Central memory CD8-positive, alpha-beta T cell (primary cell): ENCODE results near the gene NDST1.

ENCODE experiments used
- ATAC-seq: fragments of 150-1000 bp; cut with Tn5 transposase; replicated peaks from 2 replicates; pipeline ENCODE4 v1.10.0; 2022; ENCODE audit warnings: mild to moderate bottlenecking, moderate FRiP score, moderate number of reproducible peaks; ENCODE audit not compliant: poor library complexity, severe bottlenecking; ENCODE audit errors: extremely low read depth
- DNase-seq, 2 donors: peaks; one replicate each; pipeline ENCODE4 v3.0.0; 2021; ENCODE audit warnings: low spot score in 2 of 2
- H3K27ac Mint-ChIP-seq: one replicate; pipeline ENCODE4 v1.8.0; 2022; ENCODE audit warnings: low read depth, mild to moderate bottlenecking, moderate library complexity, mixed read lengths
- H3K27me3 Mint-ChIP-seq: one replicate; pipeline ENCODE4 v1.8.0; 2022; ENCODE audit warnings: mixed read lengths
- H3K36me3 Mint-ChIP-seq: one replicate; pipeline ENCODE4 v1.8.0; 2022; ENCODE audit warnings: mild to moderate bottlenecking, moderate library complexity, mixed read lengths; ENCODE audit not compliant: insufficient read depth
- H3K4me1 Mint-ChIP-seq: one replicate; pipeline ENCODE4 v1.8.0; 2022; ENCODE audit warnings: mixed read lengths
- H3K4me3 Mint-ChIP-seq: one replicate; pipeline ENCODE4 v1.8.0; 2022; ENCODE audit warnings: mild to moderate bottlenecking, moderate library complexity, mixed read lengths
- H3K9me3 Mint-ChIP-seq: one replicate; pipeline ENCODE4 v1.8.0; 2022; ENCODE audit warnings: mixed read lengths

Gene NDST1

DNA sequence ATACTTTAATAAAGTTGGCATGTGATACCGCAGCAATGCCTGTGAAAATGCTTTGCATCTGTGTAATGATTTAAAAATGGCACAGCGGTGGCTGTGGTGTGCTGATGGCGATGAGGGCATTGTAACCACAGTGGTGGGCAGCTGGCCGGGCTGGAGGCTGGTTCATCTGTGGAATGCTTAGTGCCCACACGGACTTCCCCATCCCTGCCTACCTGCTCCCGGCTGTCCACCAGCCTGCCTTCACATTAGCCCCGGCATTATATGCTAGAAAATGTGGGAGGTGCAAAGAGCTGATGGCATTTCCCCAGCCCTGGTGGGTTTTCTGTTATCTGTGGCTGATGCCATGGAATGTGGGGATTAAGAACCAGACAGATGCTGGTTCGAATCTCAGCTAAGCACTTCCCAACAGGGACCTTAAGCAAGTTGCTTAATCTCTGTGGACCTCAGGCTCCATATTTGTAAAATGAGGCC, 2.9 kb upstream of the NDST1 start:
- DNase-seq, result no peak
- no peak for ATAC-seq
- H3K4me3 Mint-ChIP-seq, result no peak overlapping the region
- no peak overlapping the region for H3K27ac Mint-ChIP-seq
- no peaks in the 10 kb centered on the region for H3K36me3 Mint-ChIP-seq
- peaks cover 8% of the 10 kb centered on the region for H3K27me3 Mint-ChIP-seq
- no peaks in the 10 kb centered on the region for H3K9me3 Mint-ChIP-seq
- H3K4me1 Mint-ChIP-seq, result no peaks in the 10 kb centered on the region

DNA sequence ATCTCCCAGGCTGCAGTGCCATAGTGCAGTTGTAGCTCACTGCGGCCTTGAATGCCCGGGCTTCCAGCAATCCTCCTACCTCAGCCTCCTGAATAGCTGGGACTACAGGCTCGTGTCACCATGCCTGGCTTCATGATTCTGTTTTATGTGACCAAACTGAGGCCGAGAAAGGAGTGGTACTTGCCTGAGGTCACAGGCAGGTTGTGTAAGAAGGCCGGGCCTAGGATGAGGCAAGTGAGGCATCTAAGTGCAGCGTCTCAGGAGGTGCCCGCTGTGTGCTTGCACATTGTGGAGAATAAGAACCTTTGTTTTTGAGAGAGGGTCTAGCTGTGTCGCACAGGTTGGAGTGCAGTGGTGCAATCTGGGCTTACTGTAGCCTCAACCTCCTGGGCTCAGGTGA, 2.1 kb upstream of the NDST1 start:
- no peaks in the 10 kb centered on the region for H3K4me1 Mint-ChIP-seq
- H3K27me3 Mint-ChIP-seq, result peaks cover 8% of the 10 kb centered on the region
- DNase-seq (no peak), ATAC-seq (no peak)
- no peak overlapping the region for H3K27ac Mint-ChIP-seq
- no peaks in the 10 kb centered on the region for H3K9me3 Mint-ChIP-seq
- no peaks in the 10 kb centered on the region for H3K36me3 Mint-ChIP-seq
- H3K4me3 Mint-ChIP-seq, result no peak overlapping the region

DNA sequence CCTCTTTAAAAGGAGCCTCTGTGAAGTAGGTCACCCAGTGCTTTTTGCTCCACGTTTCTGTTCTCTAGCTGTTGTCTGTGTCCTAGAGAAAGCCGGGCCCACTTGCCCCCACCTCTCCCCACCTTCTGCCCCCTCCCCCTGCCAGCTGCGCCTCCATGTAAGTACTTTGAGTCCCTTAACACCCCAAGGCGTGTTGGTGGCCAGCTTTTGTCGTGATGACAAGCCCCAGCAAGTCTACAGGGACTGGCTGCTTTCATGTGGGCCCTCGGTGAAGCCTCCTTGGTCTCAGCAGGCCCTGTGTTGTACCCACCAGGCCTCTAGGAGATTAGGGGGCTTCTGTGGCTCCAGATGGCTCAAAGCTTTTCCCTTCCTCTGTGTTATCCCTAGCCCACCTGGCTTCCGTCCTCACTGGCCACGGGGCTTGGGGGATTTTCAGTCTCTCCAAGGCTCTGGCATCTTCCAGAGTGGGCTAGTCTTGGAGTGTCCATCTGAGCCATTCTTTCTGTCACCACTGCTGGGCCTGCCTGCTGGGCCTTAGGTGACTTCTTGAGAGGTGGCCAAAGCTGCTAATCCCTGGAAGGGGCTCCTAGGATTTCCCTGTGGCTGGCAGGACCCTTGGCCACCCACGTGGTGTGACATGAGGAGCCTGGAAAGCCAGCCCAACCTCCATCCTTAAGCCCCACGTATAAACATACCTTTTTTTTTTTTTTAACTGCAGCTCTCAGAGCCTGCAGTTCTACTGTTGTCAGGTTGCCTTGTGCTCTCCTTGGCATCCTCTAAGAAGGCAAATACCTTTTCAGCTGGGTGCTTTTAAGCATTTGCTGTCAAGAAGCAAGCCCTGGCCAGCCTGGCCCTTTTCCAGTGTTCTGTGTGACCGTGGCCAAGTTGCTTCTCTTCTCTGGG, 1.1 kb upstream of the NDST1 start:
- no peak for DNase-seq
- Mint-ChIP-seq H3K36me3 (no peaks in the 10 kb centered on the region), H3K4me1 (no peaks in the 10 kb centered on the region), H3K27me3 (no peaks in the 10 kb centered on the region), H3K4me3 (no peak overlapping the region), H3K9me3 (no peaks in the 10 kb centered on the region), H3K27ac (no peak overlapping the region)
- no peak for ATAC-seq

DNA sequence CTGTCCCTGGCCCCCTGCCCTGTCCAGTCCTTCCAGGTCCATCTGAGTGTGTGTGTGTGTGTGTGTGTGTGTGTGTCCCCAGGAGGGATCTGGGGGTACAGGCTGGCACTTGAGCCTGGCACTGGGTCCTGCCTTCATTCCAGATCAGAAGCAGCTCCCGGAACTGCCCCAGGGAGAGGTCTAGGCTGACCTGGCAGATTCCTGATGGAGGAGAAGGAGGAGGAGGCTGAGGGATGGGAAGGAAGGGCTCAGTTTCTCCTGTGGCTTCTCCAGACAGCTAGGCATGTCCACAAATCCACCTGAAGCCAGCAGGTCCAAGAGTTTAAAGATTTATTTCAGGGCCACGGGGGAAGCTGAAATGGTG, 328 bp downstream of the NDST1 start:
- DNase-seq (no peak), ATAC-seq (no peak)
- H3K4me1 Mint-ChIP-seq, result no peaks in the 10 kb centered on the region
- no peak overlapping the region for H3K4me3 Mint-ChIP-seq
- no peak overlapping the region for H3K27ac Mint-ChIP-seq
- no peaks in the 10 kb centered on the region for H3K36me3 Mint-ChIP-seq
- no peaks in the 10 kb centered on the region for H3K27me3 Mint-ChIP-seq
- H3K9me3 Mint-ChIP-seq, result no peaks in the 10 kb centered on the region

DNA sequence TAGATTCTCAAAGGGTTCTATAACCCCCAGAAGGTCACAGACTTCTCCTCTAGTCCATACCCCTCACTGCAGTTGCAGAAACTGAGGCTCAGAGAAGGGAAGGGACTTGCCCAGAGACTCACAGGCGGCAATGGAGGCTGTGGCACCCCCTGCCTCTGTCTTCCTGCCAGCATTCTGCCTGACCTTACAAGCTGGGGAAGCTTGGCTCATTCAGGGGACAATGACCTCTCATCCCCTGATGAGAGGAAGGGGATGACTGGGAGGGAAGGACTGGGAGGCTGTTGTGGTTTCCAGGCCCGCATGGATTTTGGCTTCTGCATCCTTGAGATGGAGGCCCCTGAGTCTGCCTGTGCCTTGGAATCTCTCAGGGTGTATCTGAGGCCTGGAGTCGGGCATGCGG, 897 bp downstream of the NDST1 start:
- Mint-ChIP-seq H3K27ac (no peak overlapping the region), H3K4me1 (no peaks in the 10 kb centered on the region), H3K9me3 (no peaks in the 10 kb centered on the region), H3K4me3 (no peak overlapping the region), H3K36me3 (no peaks in the 10 kb centered on the region), H3K27me3 (no peaks in the 10 kb centered on the region)
- ATAC-seq, result no peak
- DNase-seq, result no peak

DNA sequence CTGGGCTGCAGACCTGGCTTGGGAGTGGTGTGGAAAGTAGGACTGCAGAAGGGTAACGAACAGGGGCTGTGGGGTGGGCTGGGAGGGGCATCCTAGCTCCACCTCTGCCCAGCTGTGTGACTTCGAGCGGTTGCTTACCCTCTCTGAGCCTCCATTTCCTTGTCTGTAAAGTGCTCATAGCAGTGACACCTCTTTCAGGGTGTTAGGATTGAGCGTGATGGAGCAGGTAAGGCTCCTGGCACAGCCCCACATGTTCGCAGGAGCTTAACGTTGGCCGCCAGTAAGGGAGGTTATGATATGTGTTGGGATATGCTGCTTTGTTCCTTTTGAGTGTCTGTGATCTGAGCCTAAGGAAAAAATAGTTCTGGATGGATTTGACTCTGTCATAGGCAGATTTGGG, 2.1 kb downstream of the NDST1 start:
- no peaks in the 10 kb centered on the region for H3K36me3 Mint-ChIP-seq
- no peaks in the 10 kb centered on the region for H3K27me3 Mint-ChIP-seq
- no peaks in the 10 kb centered on the region for H3K4me1 Mint-ChIP-seq
- DNase-seq (no peak), ATAC-seq (no peak)
- H3K9me3 Mint-ChIP-seq, result no peaks in the 10 kb centered on the region
- H3K27ac Mint-ChIP-seq, result no peak overlapping the region
- H3K4me3 Mint-ChIP-seq, result no peak overlapping the region

DNA sequence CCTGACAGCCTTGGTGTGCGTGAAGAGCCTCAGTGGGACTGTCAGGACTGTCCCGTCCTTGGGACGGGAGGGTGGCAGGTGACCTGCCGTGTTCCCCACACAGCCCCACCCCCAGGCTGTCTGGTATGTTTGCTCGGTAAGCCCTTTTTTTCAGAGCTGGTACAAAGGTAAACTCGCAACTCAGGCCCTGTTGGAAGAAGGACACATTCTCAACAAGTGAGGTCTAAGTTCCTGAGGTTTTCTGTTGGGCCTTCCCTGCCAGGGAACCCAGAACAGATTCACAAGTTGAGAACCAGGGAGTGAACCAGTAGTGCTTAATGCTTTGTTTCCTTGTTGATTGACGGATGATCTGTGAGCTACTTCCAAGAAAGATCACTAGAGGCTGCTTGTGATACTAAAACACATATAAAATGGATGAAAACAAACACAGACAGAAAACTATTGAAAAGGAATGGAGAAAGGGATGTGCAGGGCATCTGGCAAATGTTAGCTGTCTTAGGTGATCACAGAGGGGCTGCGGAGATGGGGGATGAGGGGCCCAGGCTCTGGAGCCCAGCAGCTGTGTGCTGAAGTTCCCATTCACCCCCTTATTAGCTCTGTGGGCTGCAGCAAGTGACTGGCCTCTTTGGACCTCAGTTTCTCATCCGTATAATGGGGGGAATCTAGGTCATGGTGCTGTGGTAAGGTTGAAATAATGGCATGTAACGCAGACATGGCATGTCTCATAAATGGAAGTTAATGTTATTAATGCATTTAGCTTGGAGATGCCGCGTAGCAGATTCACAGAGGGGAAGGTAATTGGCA, 2.7 kb downstream of the NDST1 start:
- no peak for DNase-seq
- no peaks in the 10 kb centered on the region for H3K9me3 Mint-ChIP-seq
- H3K27me3 Mint-ChIP-seq, result no peaks in the 10 kb centered on the region
- ATAC-seq, result no peak
- no peak overlapping the region for H3K4me3 Mint-ChIP-seq
- no peaks in the 10 kb centered on the region for H3K4me1 Mint-ChIP-seq
- H3K27ac Mint-ChIP-seq, result no peak overlapping the region
- H3K36me3 Mint-ChIP-seq, result no peaks in the 10 kb centered on the region

DNA sequence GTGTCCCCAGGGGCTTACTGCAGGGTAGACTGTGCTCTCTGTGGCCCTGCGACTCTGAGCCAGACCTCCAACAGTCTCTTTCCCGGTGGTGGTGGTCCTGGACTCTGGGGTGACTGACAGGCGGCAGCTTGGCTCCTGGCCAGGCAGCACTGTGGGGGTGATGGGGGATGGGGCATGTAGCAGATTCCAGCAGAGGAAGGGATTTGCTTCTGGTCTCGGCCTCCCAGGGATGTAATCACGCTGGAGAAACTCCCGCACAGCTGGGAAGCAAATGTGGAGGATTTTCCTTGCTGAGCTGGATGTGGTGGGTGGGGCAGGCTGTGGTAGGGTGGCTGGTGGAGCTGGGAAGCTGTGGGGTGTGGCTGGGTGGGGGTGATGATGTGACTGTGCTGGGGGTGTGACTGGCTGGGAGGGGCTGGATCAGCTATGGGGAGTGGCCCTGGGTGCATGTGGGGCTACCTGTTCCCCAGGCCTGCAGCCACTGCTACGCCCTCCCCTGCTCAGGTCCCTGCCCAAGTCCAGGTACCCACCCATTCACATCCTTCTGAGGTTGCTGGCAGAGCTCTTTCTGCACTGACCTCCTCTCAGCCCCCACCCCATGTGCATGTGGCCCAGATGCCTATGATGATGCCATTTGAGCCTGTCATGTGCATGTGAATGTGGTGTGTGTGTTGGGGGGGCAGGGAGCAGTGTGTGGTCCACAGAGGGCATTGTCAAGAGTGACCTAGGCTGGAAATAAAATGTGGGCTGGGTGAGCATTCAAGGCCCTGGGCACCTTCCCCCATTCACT, 3.8 kb downstream of the NDST1 start:
- H3K27ac Mint-ChIP-seq, result no peak overlapping the region
- no peak for DNase-seq
- no peaks in the 10 kb centered on the region for H3K9me3 Mint-ChIP-seq
- H3K4me3 Mint-ChIP-seq, result no peak overlapping the region
- no peaks in the 10 kb centered on the region for H3K27me3 Mint-ChIP-seq
- no peak for ATAC-seq
- no peaks in the 10 kb centered on the region for H3K4me1 Mint-ChIP-seq
- H3K36me3 Mint-ChIP-seq, result no peaks in the 10 kb centered on the region

DNA sequence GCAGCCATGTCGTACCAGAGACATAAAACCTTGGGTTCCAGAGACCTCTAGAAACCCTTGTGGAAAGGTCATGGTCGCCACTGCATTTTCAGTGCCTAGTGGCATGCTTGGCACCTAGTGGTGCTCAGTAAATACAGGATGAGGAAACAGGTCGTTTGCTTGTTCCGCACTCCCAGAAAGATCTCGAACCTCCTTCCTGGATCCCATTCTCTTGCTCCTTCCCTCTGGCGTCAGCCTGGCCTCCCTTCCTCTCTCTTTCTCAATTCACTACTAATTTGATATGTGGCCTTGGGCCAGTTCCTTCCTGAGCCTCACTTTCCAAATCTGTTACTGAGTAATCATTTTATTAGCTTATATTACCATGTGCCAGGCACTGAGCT, 4.4 kb downstream of the NDST1 start:
- DNase-seq, result no peak
- Mint-ChIP-seq H3K27me3 (no peaks in the 10 kb centered on the region), H3K4me1 (no peaks in the 10 kb centered on the region), H3K9me3 (no peaks in the 10 kb centered on the region), H3K36me3 (no peaks in the 10 kb centered on the region), H3K27ac (no peak overlapping the region), H3K4me3 (no peak overlapping the region)
- no peak for ATAC-seq

DNA sequence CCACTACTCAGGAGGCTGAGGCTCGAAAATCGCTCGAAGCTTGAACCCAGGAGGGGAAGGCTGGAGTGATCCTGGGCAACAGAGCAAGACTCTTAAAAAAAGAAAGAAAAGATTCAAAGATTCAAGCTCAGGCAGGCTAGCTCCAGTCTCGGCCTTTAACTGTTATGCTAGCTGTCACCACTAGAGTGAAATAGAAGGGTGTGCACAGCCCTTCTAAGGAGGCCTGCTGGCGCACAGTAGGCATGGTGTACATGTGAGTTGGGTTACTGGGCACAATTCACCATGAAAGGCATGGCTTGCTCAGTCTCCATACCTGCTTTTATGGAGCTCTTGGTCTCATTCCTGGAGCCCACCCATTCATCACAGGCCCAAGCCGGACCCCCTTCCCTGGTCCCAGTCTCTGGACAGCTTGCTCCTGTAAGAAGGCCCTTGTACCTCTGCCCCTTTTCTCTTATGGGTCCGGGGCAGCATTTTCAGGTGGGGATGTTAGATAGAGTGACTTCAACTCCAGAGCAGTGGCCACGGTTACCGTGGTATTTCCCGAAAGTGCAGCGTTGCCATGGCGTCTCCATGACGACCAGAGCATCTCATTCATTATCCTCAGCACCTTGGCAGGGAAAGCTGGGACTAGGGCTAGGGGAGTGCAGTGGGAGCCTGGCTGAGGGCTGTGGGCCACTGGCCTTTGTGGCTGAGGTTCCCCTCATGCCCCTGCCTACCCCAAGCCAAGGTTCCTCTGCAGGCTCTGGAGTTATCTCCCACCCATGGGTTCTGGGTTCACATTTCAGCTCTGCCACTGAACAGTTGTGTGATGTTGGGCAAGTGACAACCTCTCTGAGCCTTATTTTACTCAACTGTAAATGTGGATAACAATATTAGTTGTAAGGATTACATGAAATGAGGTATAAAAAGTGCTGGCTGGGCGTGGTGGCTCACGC, 5.7 kb downstream of the NDST1 start:
- no peak for ATAC-seq
- Mint-ChIP-seq H3K4me1 (no peaks in the 10 kb centered on the region), H3K9me3 (no peaks in the 10 kb centered on the region), H3K27me3 (no peaks in the 10 kb centered on the region), H3K36me3 (no peaks in the 10 kb centered on the region), H3K4me3 (no peak overlapping the region), H3K27ac (no peak overlapping the region)
- DNase-seq, result no peak

DNA sequence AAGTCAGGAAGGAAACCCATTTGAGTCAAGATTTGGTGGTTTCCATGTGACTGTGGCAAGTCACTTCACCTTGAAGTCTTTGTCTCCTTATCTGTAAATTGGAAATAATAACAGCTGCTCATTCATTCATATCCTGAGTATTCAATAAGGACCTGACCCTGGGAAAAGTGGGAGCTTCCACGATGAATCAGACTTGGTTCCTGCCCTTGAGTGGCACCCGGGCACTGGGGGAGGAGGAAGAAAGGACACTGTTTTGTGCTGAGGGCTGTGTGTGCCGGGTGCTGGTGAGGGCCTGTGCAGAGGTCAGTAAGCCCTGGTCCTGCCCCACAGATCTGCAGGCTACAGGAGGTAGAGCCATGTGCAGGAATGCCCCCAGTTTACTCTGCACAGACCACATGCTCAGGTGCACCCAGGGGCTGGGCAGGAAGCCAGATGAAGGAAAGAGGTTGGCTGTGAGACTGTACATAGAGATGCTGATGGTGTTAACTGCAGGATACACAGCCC, 6.8 kb downstream of the NDST1 start:
- ATAC-seq (no peak), DNase-seq (no peak)
- Mint-ChIP-seq H3K27ac (no peak overlapping the region), H3K4me1 (no peaks in the 10 kb centered on the region), H3K9me3 (no peaks in the 10 kb centered on the region), H3K27me3 (no peaks in the 10 kb centered on the region), H3K4me3 (no peak overlapping the region), H3K36me3 (peaks cover 1% of the 10 kb centered on the region)

DNA sequence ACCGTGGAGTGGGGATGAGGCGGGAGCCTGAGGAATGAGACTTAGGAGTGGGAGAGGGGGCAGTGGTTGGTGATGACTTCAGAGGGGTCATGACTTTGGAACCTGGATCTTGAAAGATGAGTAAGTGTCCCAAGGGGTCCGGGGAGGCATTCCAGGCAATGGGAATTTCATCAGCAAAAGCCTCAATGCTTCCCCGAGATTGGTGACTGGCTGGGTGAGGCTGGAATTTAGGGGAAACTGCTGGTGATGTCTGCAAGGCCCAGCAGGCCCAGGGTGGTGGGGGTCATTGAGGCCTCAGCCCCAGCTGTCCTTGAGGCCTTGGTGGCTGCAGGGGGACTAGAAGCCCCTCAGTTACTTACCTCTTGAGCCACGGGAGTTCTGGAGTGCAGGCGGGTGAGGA, 7.5 kb downstream of the NDST1 start:
- DNase-seq, result no peak
- Mint-ChIP-seq H3K4me1 (no peaks in the 10 kb centered on the region), H3K36me3 (peaks cover 3% of the 10 kb centered on the region), H3K27me3 (no peaks in the 10 kb centered on the region), H3K27ac (no peak overlapping the region), H3K9me3 (no peaks in the 10 kb centered on the region), H3K4me3 (no peak overlapping the region)
- no peak for ATAC-seq
